Ishikawa (cell line): ENCODE results near the gene DNAJC17.
A peak's percentile ranks its signal among the peaks of the same experiment; 100 is the strongest.

ENCODE experiments used
- CEBPB ChIP-seq: IDR thresholded peaks from 2 replicates; pipeline ENCODE4 v1.6.1; 2012
- CREB1 ChIP-seq: IDR thresholded peaks from 2 replicates; pipeline ENCODE4 v1.6.1; 2012; ENCODE audit warnings: low read depth
- EGR1 ChIP-seq: IDR thresholded peaks from 2 replicates; pipeline ENCODE4 v1.6.1; 2012
- EP300 ChIP-seq: IDR thresholded peaks from 2 replicates; pipeline ENCODE4 v1.6.1; 2012; ENCODE audit warnings: borderline replicate concordance
- FOXM1 ChIP-seq: IDR thresholded peaks from 2 replicates; pipeline ENCODE4 v1.6.1; 2012; ENCODE audit warnings: low read depth, borderline replicate concordance
- MAX ChIP-seq: IDR thresholded peaks from 2 replicates; pipeline ENCODE4 v1.6.1; 2012
- NFIC ChIP-seq: IDR thresholded peaks from 2 replicates; pipeline ENCODE4 v1.6.1; 2012
- RAD21 ChIP-seq: IDR thresholded peaks from 2 replicates; pipeline ENCODE4 v1.6.1; 2012; ENCODE audit warnings: low read depth
- REST ChIP-seq: IDR thresholded peaks from 2 replicates; pipeline ENCODE4 v1.6.1; 2012; ENCODE audit warnings: low read depth, mild to moderate bottlenecking
- TAF1 ChIP-seq: IDR thresholded peaks from 2 replicates; pipeline ENCODE4 v1.6.1; 2012; ENCODE audit warnings: low read depth, mild to moderate bottlenecking
- TCF12 ChIP-seq: IDR thresholded peaks from 2 replicates; pipeline ENCODE4 v1.6.1; 2012; ENCODE audit warnings: low read depth
- TEAD4 ChIP-seq: IDR thresholded peaks from 2 replicates; pipeline ENCODE4 v1.6.1; 2012
- USF1 ChIP-seq: IDR thresholded peaks from 2 replicates; pipeline ENCODE4 v1.6.1; 2012
- YY1 ChIP-seq: IDR thresholded peaks from 2 replicates; pipeline ENCODE4 v1.6.1; 2012; ENCODE audit warnings: low read depth
- ZBTB7A ChIP-seq: IDR thresholded peaks from 2 replicates; pipeline ENCODE4 v1.6.1; 2012; ENCODE audit warnings: low read depth

The DNAJC17 gene

GRCh38 chr15:40773496-40773895 is 33.8 kb downstream of the DNAJC17 start:
- TF ChIP-seq EP300, result no peak
- TF ChIP-seq FOXM1, result no peak
- TF ChIP-seq TEAD4, result no peak
- TF ChIP-seq ZBTB7A, result no peak
- TF ChIP-seq YY1, result no peak
- TF ChIP-seq CREB1, result no peak
- no peak for TF ChIP-seq NFIC
- no peak for TF ChIP-seq TAF1

- no peak for TF ChIP-seq TAF1
Observed at GRCh38 chr15:40772014-40772413, 35.3 kb downstream of the DNAJC17 start.

- TF ChIP-seq MAX, result no peak
- no peak for TF ChIP-seq FOXM1
- TF ChIP-seq REST, result no peak
- no peak for TF ChIP-seq RAD21
- no peak for TF ChIP-seq USF1
- no peak for TF ChIP-seq TEAD4
- TF ChIP-seq ZBTB7A, result no peak
- TF ChIP-seq EGR1, result no peak
- TF ChIP-seq TCF12, result no peak
- no peak for TF ChIP-seq YY1
- TF ChIP-seq EP300, result no peak
- TF ChIP-seq TAF1, result no peak
- TF ChIP-seq CEBPB, result no peak
Observed at GRCh38 chr15:40771242-40771641, 36.0 kb downstream of the DNAJC17 start.

- TF ChIP-seq ZBTB7A (no peak), MAX (peak; percentile 66; the same call in 1 of the 2 replicates), NFIC (peak; percentile 37; the same call in 1 of the 2 replicates), TCF12 (peak; percentile 82; the same call in 1 of the 2 replicates), USF1 (0 out of 2 replicates have a peak, but pooled peaks have one; percentile 10), FOXM1 (no peak), RAD21 (no peak), EP300 (peak; percentile 49; the same call in 1 of the 2 replicates), EGR1 (0 out of 2 replicates have a peak, but pooled peaks have one; percentile 26)
Observed at GRCh38 chr15:40770147-40770721, 37.0 kb downstream of the DNAJC17 start.

GRCh38 chr15:40769274-40770146 is 37.8 kb downstream of the DNAJC17 start, which contains the start of gene C15orf62:
C15orf62 (plus strand) TSS chr15:40769980; CDS start chr15:40770496, 516 bp downstream.
- TF ChIP-seq EGR1 (no peak), REST (0 out of 2 replicates have a peak, but pooled peaks have one; percentile 6), MAX (peak; percentile 83), RAD21 (no peak; the same call in 1 of the 2 replicates), TAF1 (0 out of 2 replicates have a peak, but pooled peaks have one; percentile 15), USF1 (peak; percentile 75), CREB1 (no peak), TCF12 (peak; percentile 98), NFIC (peak; percentile 99), YY1 (peak; percentile 27; the same call in 1 of the 2 replicates), ZBTB7A (0 out of 2 replicates have a peak, but pooled peaks have one; percentile 71), EP300 (peak; percentile 94), CEBPB (peak; percentile 72), FOXM1 (peak; percentile 87), TEAD4 (peak; percentile 89)
